Glutamatergic neuron (in vitro differentiated cells): ENCODE measurements around the gene SIGLEC12. TPM values are rescaled to one million over a fixed set of nuclear protein-coding genes. Genes with fewer than 3 reads are reported as not detected.
A peak's percentile ranks its signal among the peaks of the same experiment; 100 is the strongest.

Source experiments
- DNase-seq: peaks from one replicate; pipeline ENCODE4 v3.0.0; 2022
- H3K27ac Mint-ChIP-seq: one replicate; pipeline ENCODE4 v1.8.0; 2020; ENCODE audit warnings: mild to moderate bottlenecking, mixed read lengths, inconsistent platforms; ENCODE audit not compliant: unreplicated experiment
- H3K27me3 Mint-ChIP-seq: one replicate; pipeline ENCODE4 v1.8.0; 2020; ENCODE audit warnings: mild to moderate bottlenecking, moderate library complexity, mixed read lengths, inconsistent platforms; ENCODE audit not compliant: unreplicated experiment
- H3K36me3 Mint-ChIP-seq: one replicate; pipeline ENCODE4 v1.8.0; 2020; ENCODE audit warnings: mild to moderate bottlenecking, mixed read lengths, inconsistent platforms; ENCODE audit not compliant: unreplicated experiment
- H3K4me1 Mint-ChIP-seq: one replicate; pipeline ENCODE4 v1.8.0; 2020; ENCODE audit warnings: mild to moderate bottlenecking, low read depth, mixed read lengths, inconsistent platforms; ENCODE audit not compliant: unreplicated experiment
- H3K4me3 Mint-ChIP-seq: one replicate; pipeline ENCODE4 v1.8.0; 2020; ENCODE audit warnings: mild to moderate bottlenecking, mixed read lengths, inconsistent platforms; ENCODE audit not compliant: unreplicated experiment
- H3K9me3 Mint-ChIP-seq: one replicate; pipeline ENCODE4 v1.8.0; 2020; ENCODE audit warnings: mild to moderate bottlenecking, moderate library complexity, mixed read lengths, inconsistent platforms; ENCODE audit not compliant: unreplicated experiment
- total RNA-seq: library from RNA; stranded (reverse); fragmentation: NEBNext Ultra II Directional; extraction: Animal tissue kit (Norgen Biotek cat#: 25700); gene quantifications from one replicate; pipeline ENCODE4 v1.2.1, GENCODE V29; 2021; ENCODE audit not compliant: unreplicated experiment
- TF ChIP-seq, protein P1 (sequence below): fragments of 200-600 bp; sonication (generic); IDR thresholded peaks from one replicate; pipeline ENCODE4 v1.5.0; 2021; ENCODE audit not compliant: partially characterized antibody, unreplicated experiment

The SIGLEC12 gene
- total RNA-seq, 1 donor from 2014 or later, result not detected

DNA sequence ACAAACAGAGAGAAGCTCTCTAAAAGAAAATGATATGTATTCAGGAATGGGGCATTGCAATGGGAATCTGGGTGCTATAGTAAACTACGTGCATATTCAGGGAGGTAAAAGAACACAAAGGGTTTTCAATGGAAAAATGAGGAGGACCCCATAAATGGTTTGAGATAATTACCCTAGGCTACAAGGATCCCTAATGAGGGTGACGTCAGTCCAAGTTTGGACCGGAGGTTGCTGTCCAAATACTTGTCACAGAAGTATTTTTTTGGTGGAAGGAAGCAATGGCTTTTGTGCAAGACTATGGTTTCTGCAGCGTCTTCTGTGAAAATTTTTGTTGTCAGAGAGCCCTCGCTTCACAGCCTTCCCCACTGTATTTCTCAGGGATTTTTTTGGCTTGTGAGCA lies 24.3 kb downstream of the SIGLEC12 start:
- Mint-ChIP-seq H3K36me3 (no peaks in the 10 kb centered on the region), H3K27me3 (peaks cover 11% of the 10 kb centered on the region), H3K4me3 (no peak overlapping the region), H3K9me3 (peaks cover 3% of the 10 kb centered on the region), H3K4me1 (no peaks in the 10 kb centered on the region), H3K27ac (no peak overlapping the region)
- TF ChIP-seq, protein P1, sequence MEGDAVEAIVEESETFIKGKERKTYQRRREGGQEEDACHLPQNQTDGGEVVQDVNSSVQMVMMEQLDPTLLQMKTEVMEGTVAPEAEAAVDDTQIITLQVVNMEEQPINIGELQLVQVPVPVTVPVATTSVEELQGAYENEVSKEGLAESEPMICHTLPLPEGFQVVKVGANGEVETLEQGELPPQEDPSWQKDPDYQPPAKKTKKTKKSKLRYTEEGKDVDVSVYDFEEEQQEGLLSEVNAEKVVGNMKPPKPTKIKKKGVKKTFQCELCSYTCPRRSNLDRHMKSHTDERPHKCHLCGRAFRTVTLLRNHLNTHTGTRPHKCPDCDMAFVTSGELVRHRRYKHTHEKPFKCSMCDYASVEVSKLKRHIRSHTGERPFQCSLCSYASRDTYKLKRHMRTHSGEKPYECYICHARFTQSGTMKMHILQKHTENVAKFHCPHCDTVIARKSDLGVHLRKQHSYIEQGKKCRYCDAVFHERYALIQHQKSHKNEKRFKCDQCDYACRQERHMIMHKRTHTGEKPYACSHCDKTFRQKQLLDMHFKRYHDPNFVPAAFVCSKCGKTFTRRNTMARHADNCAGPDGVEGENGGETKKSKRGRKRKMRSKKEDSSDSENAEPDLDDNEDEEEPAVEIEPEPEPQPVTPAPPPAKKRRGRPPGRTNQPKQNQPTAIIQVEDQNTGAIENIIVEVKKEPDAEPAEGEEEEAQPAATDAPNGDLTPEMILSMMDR, result no peak
- no peak for DNase-seq

DNA sequence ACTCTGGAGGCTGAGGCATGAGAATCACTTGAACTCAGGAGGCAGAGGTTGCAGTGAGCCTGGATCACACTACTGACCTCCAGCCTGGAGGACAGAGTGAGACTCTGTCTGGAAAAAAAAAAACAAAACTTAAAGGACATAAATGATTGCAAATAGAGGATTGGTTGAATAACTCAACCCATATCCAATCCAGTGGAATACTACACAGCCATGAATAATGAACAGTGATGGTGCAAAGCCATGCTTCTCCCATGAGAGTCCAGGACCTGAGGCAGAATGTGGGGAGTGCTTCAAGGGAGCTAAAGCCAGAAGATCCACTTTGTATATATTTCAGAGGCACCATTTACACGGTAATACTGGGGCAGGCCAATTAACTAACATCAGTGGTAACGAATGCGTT lies 25.4 kb downstream of the SIGLEC12 start:
- Mint-ChIP-seq H3K27ac (no peak overlapping the region), H3K36me3 (no peaks in the 10 kb centered on the region), H3K27me3 (peaks cover 10% of the 10 kb centered on the region), H3K9me3 (peaks cover 3% of the 10 kb centered on the region), H3K4me1 (no peaks in the 10 kb centered on the region), H3K4me3 (no peak overlapping the region)
- TF ChIP-seq, protein P1, result no peak
- DNase-seq, result no peak

DNA sequence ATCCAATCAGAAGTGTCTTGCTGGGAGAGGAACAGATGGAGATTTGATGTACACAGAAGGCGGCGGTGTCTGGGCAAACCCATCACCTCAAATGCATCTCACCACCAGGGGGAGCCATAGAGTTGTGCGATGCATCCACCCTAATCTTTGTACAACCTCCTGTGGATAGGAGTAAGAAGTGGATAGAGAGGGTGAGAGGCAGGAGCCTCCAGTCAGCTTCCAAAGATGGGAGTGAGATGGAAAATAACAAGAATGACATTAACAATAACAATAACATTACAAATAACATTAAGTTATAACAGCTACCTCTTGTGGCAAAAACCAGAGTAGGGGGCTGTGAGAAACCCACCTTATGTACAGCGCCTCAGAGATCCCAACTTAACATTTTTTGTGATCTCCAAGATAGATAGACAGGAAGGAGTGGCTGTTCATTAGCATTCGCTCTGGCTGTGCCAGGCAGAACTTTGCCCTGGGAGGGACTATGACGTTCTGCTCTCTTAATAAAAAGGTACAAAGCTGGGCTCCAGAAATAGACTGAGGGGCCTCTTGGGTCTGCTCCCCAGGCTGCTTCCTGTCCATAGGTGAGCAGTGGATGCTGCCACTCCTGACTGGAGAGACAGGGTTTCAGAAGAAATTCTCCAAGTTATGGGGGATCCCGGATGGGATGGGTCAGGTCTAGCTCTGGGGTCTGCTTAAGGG lies 28.4 kb downstream of the SIGLEC12 start:
- Mint-ChIP-seq H3K4me1 (no peaks in the 10 kb centered on the region), H3K9me3 (peaks cover 2% of the 10 kb centered on the region), H3K36me3 (no peaks in the 10 kb centered on the region), H3K4me3 (no peak overlapping the region), H3K27me3 (peaks cover 3% of the 10 kb centered on the region), H3K27ac (no peak overlapping the region)
- TF ChIP-seq, protein P1, result peak; percentile 94
- peak; percentile 91 for DNase-seq

DNA sequence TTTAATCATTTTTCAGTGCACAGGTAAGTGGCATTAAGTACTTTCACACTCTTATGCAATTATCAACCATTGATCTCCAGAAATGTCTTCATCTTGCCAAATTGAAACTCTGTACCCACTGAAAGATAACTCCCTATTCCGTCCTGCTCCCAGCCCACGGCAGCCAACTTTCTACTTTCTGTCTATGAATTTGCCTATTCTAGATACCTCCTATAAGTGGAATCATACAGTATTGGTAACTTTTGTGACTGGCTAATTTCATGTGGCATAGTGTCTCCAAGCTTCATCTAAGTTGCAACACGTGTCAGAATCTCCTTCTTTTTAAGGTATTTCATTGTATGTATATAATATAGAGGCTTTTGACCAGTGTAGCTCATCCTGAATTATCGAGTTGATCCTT lies 29.0 kb downstream of the SIGLEC12 start:
- H3K4me1 Mint-ChIP-seq, result no peaks in the 10 kb centered on the region
- no peak for DNase-seq
- H3K4me3 Mint-ChIP-seq, result no peak overlapping the region
- H3K27ac Mint-ChIP-seq, result no peak overlapping the region
- H3K9me3 Mint-ChIP-seq, result peaks cover 2% of the 10 kb centered on the region
- H3K36me3 Mint-ChIP-seq, result no peaks in the 10 kb centered on the region
- TF ChIP-seq, protein P1, result no peak
- peaks cover 3% of the 10 kb centered on the region for H3K27me3 Mint-ChIP-seq

DNA sequence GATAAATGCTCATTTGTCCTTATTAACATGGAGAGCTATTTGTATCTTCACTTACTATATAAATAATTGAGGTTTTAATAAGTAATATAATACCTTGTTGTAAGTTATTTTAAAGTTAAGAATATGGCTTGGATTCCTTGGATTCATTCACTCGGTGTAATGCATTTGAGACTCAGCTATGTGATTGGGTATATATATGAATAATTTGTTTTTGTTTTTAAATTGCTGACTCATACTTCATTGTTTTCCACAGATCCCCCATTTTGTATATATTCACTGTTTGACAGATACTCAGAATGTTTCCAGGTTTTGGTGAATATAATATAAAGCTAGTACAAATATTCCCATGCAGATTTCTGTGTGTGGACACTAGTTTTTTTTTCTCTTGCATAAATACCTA lies 30.1 kb downstream of the SIGLEC12 start:
- Mint-ChIP-seq H3K4me1 (no peaks in the 10 kb centered on the region), H3K27me3 (peaks cover 3% of the 10 kb centered on the region), H3K27ac (no peak overlapping the region), H3K9me3 (peaks cover 2% of the 10 kb centered on the region), H3K36me3 (no peaks in the 10 kb centered on the region), H3K4me3 (no peak overlapping the region)
- no peak for DNase-seq
- TF ChIP-seq, protein P1, result no peak
